Heart right ventricle (tissue), 16 donors: ENCODE data around the gene MUC16. TPM values are rescaled to one million over a fixed set of nuclear protein-coding genes. Genes with fewer than 3 reads are reported as not detected.
"Not testable (repeated sequence)": the region's sequence is repeated elsewhere in the genome, so short reads cannot be mapped to it uniquely, and the experiment has no call there.

ENCODE experiments used
- ATAC-seq, 8 donors: fragments of 200-7000 bp; cut with Tn5 transposase; one replicate each; pipeline ENCODE4 v1.9.1; 2020; ENCODE audit warnings: mild to moderate bottlenecking in 8 of 8, moderate library complexity in 8 of 8, moderate number of reproducible peaks in 1 of 8
- DNase-seq, 2 donors: peaks; one replicate each; pipeline ENCODE4 v3.0.0-alpha.2; 2020
- H3K27ac ChIP-seq, 10 donors: fragments of 200-600 bp; sonication (generic) in 2 of 10; one replicate each; pipeline versions ENCODE4 v1.5.0 to v1.8.0; 2020 to 2022; ENCODE audit warnings: mild to moderate bottlenecking in 3 of 10
- H3K27me3 ChIP-seq, 7 donors: fragments of 200-600 bp; one replicate each; pipeline ENCODE4 v1.8.0; 2021 to 2022; ENCODE audit warnings: mild to moderate bottlenecking in 2 of 7
- H3K36me3 ChIP-seq, 9 donors: fragments of 200-600 bp; sonication (generic) in 1 of 9; one replicate each; pipeline versions ENCODE4 v1.5.0 to v1.8.0; 2020 to 2022; ENCODE audit warnings: mild to moderate bottlenecking in 2 of 9
- H3K4me1 ChIP-seq, 9 donors: fragments of 200-600 bp; sonication (generic) in 1 of 9; one replicate each; pipeline versions ENCODE4 v1.5.0 to v1.8.0; 2020 to 2022; ENCODE audit warnings: mild to moderate bottlenecking in 4 of 9
- H3K4me3 ChIP-seq, 10 donors: fragments of 200-600 bp; sonication (generic) in 2 of 10; one replicate each; pipeline versions ENCODE4 v1.5.0 to v1.8.0; 2020 to 2022; ENCODE audit warnings: mild to moderate bottlenecking in 7 of 10, moderate library complexity in 2 of 10
- H3K9me3 ChIP-seq, 11 donors: fragments of 200-600 bp in 10 of 11; sonication (generic) in 2 of 11; one replicate each; pipeline versions ENCODE4 v1.5.0 to v1.8.0; 2013 to 2022; ENCODE audit warnings: mild to moderate bottlenecking in 2 of 11, control low read depth in 1 of 11, moderate library complexity in 1 of 11
- WGBS, 2 donors: extraction: QIAGEN DNeasy Blood & Tissue Kit; methylation state at CpG; one replicate each; pipeline ENCODE4 v1.1.7; 2013; ENCODE audit warnings: inconsistent platforms in 1 of 2; 5-methylcytosine and 5-hydroxymethylcytosine counted together
- intact Hi-C, 10 donors: fragments of 100-400 bp; cut with DNase I; formaldehyde crosslinking; loops; one replicate each; pipeline versions ENCODE4 v1.11.1 to v1.14.2; 2022
- long read RNA-seq, 3 donors: library from polyadenylated mRNA; unstranded; transcript quantifications; one replicate each; pipeline ENCODE4 v2.0.0, GENCODE V29; 2020 to 2021
- polyA plus RNA-seq, 2 donors: library from polyadenylated mRNA; stranded (reverse); fragments of 200-250 nt; gene quantifications; one replicate each; pipeline ENCODE4 v1.2.3, GENCODE V29; 2013
- total RNA-seq, 10 donors: library from RNA; stranded (reverse); fragmentation: NEBNext Ultra II Directional in 3 of 10; extraction: Animal tissue kit (Norgen Biotek cat#: 25700) in 3 of 10; gene quantifications; one replicate each; pipeline versions ENCODE4 v1.2.1 to v1.2.4, GENCODE V29; 2021 to 2023
- TF ChIP-seq, protein P1 (sequence below), 9 donors: fragments of 200-600 bp; sonication (generic) in 2 of 9; IDR thresholded peaks; one replicate each; pipeline versions ENCODE4 v1.5.0 to v1.8.0; 2021 to 2022; ENCODE audit warnings: antibody characterized with exemption in 9 of 9, mild to moderate bottlenecking in 5 of 9, moderate library complexity in 1 of 9
- donor health status: Arrhythmogenic right ventricular cardiomyopathy.
- donor health status: ischemic (EF 13 %, LVEDD 7.1; RV severe dilation, severe dysfunction).
- donor health status: healthy with polysubstance abuse.
- donor health status: DM: no; HTN: yes; CAD: no.
- donor health status: DM: no; HTN: no; CAD: no.
- donor health status: ischemic (EF 25% LVEDD 6.9; RV normal size, moderate dysfunction).
- donor health status: ischemic (EF 25% LVEDD 5.7; RV mildly dilated, moderate dysfunction).
- donor health status: healthy.
- donor health status: DM: yes; HTN: yes; CAD: no.
- donor health status: Ischemic cardiomyopathy.
- donor health status: ischemic (EF 35%, LVEDD 5.7; RV mildly dilated, moderate dysfunction).
- donor health status: nonischemic (EF 11% LVEDD 7.7; RV severe dilation, severe dysfunction).
- donor health status: DM: yes; HTN: yes; CAD: no.
- donor health status: PGD.
- donor health status: ischemic (EF 29% LVEDD 5.4; RV normal size, mild dysfunction).
- donor health status: nonischemic (EF 23%, LVEDD 6.1; RV moderate dilation, normal function).

Gene MUC16
- total RNA-seq (under 1 TPM in 5 of 10 donors, not detected in 5; under 0.01 to 0.31 (median 0.07) TPM), polyA plus RNA-seq (not detected)
- long read RNA-seq, donor 1: 0 reads
- long read RNA-seq, donor 2: 0 reads
- long read RNA-seq, donor 3: 0 reads

DNA sequence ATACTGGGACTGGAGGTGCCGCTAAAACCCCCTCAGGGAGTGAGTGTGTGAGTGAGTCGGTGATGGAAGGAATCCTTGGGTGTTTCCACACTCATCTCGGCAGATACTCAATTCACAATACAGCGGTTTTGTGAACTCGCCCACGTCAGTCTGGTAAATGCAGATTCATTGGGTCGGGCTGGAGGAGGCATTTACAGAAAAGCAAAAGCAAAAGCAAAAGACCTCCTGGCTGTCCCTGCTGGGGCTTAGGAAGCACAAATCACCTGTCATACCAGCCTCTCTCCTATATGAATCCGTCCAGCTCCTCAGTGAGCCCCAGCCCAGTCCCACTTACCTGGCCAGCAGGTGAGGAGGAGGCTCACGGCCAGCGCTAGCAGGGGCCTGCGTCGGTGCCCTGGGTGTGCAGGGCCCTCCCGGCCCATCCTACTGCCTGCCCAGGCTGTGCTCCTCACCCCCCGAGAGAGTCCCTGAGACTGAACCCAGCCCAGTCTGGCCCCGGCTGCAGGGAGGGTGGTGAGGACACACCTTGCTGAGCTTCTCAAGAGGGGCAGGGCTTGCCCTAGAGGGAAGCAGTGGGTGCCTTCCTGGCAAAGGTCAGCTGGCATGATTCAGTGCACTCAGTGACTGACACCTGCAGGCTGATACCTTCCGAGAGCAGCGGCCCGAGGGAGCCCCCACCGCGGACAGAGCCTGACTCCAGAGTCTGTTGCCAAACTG is at the start of gene MUC16:
TSS of gene MUC16 (minus strand) at position 475 of the 717 bp plus-strand sequence.
- 68 to 69% methylated on average over 20 of the region's 20 CpGs for WGBS, 2 donors
- no peaks in the 10 kb centered on the region for H3K36me3 ChIP-seq

DNA sequence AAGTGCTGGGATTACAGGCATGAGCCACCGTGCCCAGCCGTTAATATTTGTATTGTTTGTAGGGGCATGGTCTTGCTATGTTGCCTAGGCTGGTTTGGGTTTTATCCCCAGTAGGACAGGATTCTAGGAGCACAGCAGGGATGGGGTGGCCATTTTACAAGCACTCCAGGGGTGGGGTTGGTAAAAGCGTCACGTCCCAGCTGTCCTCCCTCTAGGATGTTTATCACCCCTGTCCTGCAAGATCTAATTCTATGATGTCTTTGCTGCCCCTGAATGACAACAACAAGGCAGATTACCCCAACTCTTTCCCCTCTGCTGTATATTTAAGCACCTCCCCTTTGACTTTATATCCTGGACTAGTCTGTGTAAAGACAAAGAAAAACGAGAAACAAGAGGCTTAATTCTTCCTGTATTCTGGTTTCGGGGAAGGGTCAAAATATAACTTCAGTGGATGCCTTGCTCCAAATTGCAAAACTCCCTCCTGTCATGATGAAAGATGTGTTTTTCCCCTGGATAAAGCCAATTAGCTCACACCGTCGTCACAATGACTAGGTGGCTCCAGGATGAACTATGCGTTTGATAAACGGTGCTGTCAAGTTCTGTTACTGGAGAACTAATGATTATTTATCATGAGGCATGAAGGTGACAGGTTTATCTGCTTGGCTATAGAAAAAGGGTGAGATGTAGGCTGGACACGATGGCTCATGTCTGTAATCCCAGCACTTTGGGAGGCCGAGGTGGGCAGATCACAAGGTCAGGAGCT is 48.9 kb upstream of the MUC16 start:
- 40 to 46% methylated on average over 12 of the region's 12 CpGs for WGBS, 2 donors
- H3K4me1 ChIP-seq: no peaks in the 10 kb centered on the region
- intact Hi-C loops: no loop called here
- H3K27me3 ChIP-seq: peaks cover 0 to 38% (median 9%) of the 10 kb centered on the region in 7 donors
- DNase-seq (no peak), ATAC-seq (no peak)
- TF ChIP-seq, protein P1, sequence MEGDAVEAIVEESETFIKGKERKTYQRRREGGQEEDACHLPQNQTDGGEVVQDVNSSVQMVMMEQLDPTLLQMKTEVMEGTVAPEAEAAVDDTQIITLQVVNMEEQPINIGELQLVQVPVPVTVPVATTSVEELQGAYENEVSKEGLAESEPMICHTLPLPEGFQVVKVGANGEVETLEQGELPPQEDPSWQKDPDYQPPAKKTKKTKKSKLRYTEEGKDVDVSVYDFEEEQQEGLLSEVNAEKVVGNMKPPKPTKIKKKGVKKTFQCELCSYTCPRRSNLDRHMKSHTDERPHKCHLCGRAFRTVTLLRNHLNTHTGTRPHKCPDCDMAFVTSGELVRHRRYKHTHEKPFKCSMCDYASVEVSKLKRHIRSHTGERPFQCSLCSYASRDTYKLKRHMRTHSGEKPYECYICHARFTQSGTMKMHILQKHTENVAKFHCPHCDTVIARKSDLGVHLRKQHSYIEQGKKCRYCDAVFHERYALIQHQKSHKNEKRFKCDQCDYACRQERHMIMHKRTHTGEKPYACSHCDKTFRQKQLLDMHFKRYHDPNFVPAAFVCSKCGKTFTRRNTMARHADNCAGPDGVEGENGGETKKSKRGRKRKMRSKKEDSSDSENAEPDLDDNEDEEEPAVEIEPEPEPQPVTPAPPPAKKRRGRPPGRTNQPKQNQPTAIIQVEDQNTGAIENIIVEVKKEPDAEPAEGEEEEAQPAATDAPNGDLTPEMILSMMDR (IDR thresholded peaks at IDR 0.05): no peak
- no peak overlapping the region for H3K27ac ChIP-seq
- H3K9me3 ChIP-seq: no peaks in the 10 kb centered on the region
- no peaks in the 10 kb centered on the region for H3K36me3 ChIP-seq
- H3K4me3 ChIP-seq: no peak overlapping the region

More for the DNA sequence above, at the start of gene MUC16:
- TF ChIP-seq, protein P1 (IDR thresholded peaks at IDR 0.05): no peak
- ATAC-seq (peak in 1 of 8 donors; percentile 50), DNase-seq (no peak)
- Histone ChIP-seq H3K27me3 (peaks cover 0 to 38% (median 14%) of the 10 kb centered on the region in 7 donors), H3K4me3 (no peak within 1 kb of the TSS), H3K27ac (no peak within 1 kb of the TSS), H3K9me3 (peaks cover 0 to 6% (median 0%) of the 10 kb centered on the region in 11 donors), H3K4me1 (no peaks in the 10 kb centered on the region)
- intact Hi-C loops: no loop called here

DNA sequence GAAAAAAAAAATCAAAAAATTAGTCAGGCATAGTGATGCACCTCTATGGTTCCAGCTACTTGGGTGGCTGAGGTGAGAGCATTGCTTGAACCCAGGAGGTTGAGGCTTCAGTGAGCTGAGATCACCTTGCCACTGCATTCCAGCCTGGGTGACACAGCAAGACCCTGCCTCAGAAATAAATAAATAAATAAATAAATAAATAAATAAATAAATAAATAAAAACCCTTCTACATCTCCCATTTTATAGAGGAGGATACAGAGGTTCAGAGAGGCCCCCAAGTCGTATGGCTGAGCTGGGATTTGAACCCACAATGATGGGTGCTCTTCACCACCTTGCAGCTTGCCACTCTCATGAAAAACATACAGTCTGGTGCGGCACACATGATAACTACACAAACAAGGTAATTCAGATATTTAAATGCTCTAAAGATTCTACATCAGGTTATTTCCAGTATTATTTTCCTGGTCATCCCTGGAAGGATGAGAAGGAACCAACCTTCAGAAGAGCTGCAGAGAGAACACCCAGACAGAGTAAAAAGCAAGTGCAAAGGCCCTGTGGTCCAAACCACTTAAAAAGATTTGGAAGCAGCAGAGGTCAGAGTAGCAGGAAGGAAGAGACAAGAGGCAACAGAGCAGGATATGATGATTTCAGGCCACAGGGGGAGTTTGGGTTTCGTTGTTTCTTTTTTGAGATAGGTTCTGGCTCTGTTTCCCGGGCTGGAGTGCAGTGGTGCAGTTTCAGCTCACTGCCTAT is 47.5 kb upstream of the MUC16 start:
- WGBS, 2 donors: 56 to 73% methylated on average over 4 of the region's 4 CpGs
- TF ChIP-seq, protein P1 (IDR thresholded peaks at IDR 0.05): no peak
- ATAC-seq (no peak), DNase-seq (no peak)
- no peaks in the 10 kb centered on the region for H3K9me3 ChIP-seq
- no peaks in the 10 kb centered on the region for H3K36me3 ChIP-seq
- H3K27me3 ChIP-seq: peaks cover 0 to 52% (median 9%) of the 10 kb centered on the region in 7 donors
- H3K27ac ChIP-seq: no peak overlapping the region
- H3K4me3 ChIP-seq: no peak overlapping the region
- no peaks in the 10 kb centered on the region for H3K4me1 ChIP-seq
- intact Hi-C loops: no loop called here

DNA sequence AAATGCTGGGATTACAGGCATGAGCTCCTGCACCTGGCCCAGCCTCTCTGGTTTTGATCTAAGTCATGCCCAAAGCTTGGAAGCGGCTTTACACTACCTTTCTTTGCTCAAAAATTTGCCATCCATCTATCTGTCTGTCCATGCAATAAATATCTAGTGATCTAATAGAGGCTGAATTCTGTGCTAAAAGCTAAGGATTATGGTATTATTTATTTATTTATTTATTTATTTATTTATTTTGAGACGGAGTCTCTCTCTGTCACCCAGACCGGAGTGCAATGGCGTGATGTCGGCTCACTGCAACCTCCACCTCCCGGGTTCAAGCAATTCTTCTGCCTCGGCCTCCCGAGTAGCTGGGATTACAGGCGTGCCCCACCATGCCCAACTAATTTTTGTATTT is 45.9 kb upstream of the MUC16 start:
- H3K36me3 ChIP-seq, DNase-seq, intact Hi-C loops, H3K9me3 ChIP-seq, H3K27ac ChIP-seq, H3K4me3 ChIP-seq, ATAC-seq, H3K4me1 ChIP-seq: not testable (repeated sequence)
- peaks cover 0 to 63% (median 9%) of the 10 kb centered on the region in 7 donors for H3K27me3 ChIP-seq
- WGBS, 2 donors: 89 to 95% methylated on average over 9 of the region's 9 CpGs
